Hepatocyte (in vitro differentiated cells): ENCODE data around the gene KRTAP20-1.

Experiments used
- EZH2 ChIP-seq: fragments of 200-600 bp; sonication (generic); IDR thresholded peaks from 2 replicates; pipeline ENCODE4 v1.6.1; 2016; ENCODE audit warnings: antibody characterized with exemption, mild to moderate bottlenecking, borderline replicate concordance
- EZH2phosphoT487 ChIP-seq: fragments of 200-600 bp; sonication (generic); IDR thresholded peaks from one replicate; pipeline ENCODE4 v1.6.1; 2018; ENCODE audit warnings: antibody characterized with exemption, mild to moderate bottlenecking, low read depth, moderate library complexity; ENCODE audit not compliant: unreplicated experiment, severe bottlenecking
- TF ChIP-seq, protein P1 (sequence below): fragments of 200-600 bp; sonication (generic); IDR thresholded peaks from 2 replicates; pipeline ENCODE4 v1.5.1; 2016; ENCODE audit warnings: antibody characterized with exemption, mild to moderate bottlenecking; ENCODE audit not compliant: poor library complexity

GRCh38 chr21:30582870-30583269 lies 33.4 kb upstream of the KRTAP20-1 start:
- TF ChIP-seq EZH2phosphoT487, result no peak
- TF ChIP-seq, protein P1, sequence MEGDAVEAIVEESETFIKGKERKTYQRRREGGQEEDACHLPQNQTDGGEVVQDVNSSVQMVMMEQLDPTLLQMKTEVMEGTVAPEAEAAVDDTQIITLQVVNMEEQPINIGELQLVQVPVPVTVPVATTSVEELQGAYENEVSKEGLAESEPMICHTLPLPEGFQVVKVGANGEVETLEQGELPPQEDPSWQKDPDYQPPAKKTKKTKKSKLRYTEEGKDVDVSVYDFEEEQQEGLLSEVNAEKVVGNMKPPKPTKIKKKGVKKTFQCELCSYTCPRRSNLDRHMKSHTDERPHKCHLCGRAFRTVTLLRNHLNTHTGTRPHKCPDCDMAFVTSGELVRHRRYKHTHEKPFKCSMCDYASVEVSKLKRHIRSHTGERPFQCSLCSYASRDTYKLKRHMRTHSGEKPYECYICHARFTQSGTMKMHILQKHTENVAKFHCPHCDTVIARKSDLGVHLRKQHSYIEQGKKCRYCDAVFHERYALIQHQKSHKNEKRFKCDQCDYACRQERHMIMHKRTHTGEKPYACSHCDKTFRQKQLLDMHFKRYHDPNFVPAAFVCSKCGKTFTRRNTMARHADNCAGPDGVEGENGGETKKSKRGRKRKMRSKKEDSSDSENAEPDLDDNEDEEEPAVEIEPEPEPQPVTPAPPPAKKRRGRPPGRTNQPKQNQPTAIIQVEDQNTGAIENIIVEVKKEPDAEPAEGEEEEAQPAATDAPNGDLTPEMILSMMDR, result no peak
- no peak for TF ChIP-seq EZH2
